WERI-Rb-1 (cell line): Measurements from ENCODE around the gene PCBP4.

Source experiments
- DNase-seq: peaks from one replicate; pipeline ENCODE4 v3.0.0-alpha.2; 2020
- H3K27ac ChIP-seq: fragments of 250-450 bp; sonication (Bioruptor Pico); 2 replicates; pipeline ENCODE4 v1.5.1; 2020; ENCODE audit warnings: mild to moderate bottlenecking, moderate library complexity
- H3K27me3 ChIP-seq: fragments of 250-450 bp; sonication (Bioruptor Pico); 2 replicates; pipeline ENCODE4 v1.5.1; 2021; ENCODE audit warnings: mild to moderate bottlenecking, low read depth, moderate library complexity; ENCODE audit not compliant: insufficient read depth, severe bottlenecking
- H3K36me3 ChIP-seq: fragments of 250-450 bp; sonication (Bioruptor Pico); 2 replicates; pipeline ENCODE4 v1.5.1; 2020; ENCODE audit warnings: mild to moderate bottlenecking, moderate library complexity
- H3K4me3 ChIP-seq: 2 replicates; pipeline ENCODE4 v1.5.1; 2011; ENCODE audit warnings: low read depth, mild to moderate bottlenecking, control low read depth, low read length
- H3K9me3 ChIP-seq: fragments of 250-450 bp; sonication (Bioruptor Pico); 2 replicates; pipeline ENCODE4 v1.5.1; 2021; ENCODE audit warnings: mild to moderate bottlenecking, moderate library complexity; ENCODE audit not compliant: severe bottlenecking
- CTCF ChIP-seq: IDR thresholded peaks from 2 replicates; pipeline ENCODE4 v1.5.1; 2011; ENCODE audit warnings: low read depth, mild to moderate bottlenecking, control low read depth, inconsistent platforms, low read length

Gene PCBP4

DNA sequence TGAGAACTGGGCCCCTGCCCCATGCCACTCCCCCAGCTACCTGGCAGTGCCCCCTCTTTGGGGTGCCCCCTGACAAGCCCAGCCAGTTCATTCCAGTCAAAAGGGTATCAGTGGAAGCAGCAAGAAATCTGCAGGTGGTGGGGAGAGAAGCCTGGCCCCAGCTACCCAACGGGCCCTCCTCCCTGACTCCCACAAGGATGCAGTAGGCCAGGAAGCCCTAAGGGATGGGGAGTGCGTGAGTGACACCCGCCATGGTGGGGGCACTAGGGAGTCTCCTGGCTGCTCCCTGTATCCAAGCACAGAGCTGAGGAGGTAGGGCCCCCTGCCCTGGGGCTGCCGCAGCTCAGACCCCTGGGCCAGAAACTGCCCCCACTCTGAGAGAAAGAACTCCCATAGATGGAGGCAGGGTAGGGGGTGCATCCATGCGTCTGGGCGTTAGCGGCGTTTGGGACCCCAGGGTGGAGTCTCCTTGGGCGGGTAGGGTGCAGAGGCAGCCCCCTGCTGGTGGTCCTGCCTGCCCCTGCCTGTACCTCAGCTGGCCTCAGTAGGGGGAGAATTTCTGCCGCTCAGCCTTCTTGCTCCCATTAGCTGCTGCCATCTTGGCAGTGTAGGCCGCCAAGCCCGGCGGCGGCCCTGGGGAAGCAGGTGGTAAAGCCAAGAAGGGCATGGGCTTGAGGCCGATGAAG is 9.6 kb downstream of the PCBP4 start:
- no peaks in the 10 kb centered on the region for H3K27me3 ChIP-seq
- no peaks in the 10 kb centered on the region for H3K9me3 ChIP-seq
- peaks cover 75% of the 10 kb centered on the region for H3K36me3 ChIP-seq
- TF ChIP-seq CTCF: 0 out of 2 replicates have a peak, but pooled peaks have one; percentile 19
- no peak overlapping the region for H3K4me3 ChIP-seq
- no peak for DNase-seq
- H3K27ac ChIP-seq: no peak overlapping the region; the same call in 1 of the 2 replicates

DNA sequence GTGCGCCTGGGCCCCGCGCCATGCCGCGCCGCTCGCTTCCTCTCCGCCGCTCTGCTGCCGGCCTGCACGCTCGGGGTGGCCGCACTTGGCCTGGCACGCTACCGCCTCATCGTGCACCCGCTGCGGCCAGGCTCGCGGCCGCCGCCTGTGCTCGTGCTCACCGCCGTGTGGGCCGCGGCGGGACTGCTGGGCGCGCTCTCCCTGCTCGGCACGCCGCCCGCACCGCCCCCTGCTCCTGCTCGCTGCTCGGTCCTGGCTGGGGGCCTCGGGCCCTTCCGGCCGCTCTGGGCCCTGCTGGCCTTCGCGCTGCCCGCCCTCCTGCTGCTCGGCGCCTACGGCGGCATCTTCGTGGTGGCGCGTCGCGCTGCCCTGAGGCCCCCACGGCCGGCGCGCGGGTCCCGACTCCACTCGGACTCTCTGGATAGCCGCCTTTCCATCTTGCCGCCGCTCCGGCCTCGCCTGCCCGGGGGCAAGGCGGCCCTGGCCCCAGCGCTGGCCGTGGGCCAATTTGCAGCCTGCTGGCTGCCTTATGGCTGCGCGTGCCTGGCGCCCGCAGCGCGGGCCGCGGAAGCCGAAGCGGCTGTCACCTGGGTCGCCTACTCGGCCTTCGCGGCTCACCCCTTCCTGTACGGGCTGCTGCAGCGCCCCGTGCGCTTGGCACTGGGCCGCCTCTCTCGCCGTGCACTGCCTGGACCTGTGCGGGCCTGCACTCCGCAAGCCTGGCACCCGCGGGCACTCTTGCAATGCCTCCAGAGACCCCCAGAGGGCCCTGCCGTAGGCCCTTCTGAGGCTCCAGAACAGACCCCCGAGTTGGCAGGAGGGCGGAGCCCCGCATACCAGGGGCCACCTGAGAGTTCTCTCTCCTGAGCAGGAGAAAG is 11.1 kb downstream of the PCBP4 start:
- TF ChIP-seq CTCF: peak; percentile 18; the same call in 1 of the 2 replicates
- H3K27me3 ChIP-seq: no peaks in the 10 kb centered on the region
- no peak for DNase-seq
- H3K4me3 ChIP-seq: no peak overlapping the region
- no peak overlapping the region for H3K27ac ChIP-seq
- no peaks in the 10 kb centered on the region for H3K9me3 ChIP-seq
- peaks cover 62% of the 10 kb centered on the region for H3K36me3 ChIP-seq

DNA sequence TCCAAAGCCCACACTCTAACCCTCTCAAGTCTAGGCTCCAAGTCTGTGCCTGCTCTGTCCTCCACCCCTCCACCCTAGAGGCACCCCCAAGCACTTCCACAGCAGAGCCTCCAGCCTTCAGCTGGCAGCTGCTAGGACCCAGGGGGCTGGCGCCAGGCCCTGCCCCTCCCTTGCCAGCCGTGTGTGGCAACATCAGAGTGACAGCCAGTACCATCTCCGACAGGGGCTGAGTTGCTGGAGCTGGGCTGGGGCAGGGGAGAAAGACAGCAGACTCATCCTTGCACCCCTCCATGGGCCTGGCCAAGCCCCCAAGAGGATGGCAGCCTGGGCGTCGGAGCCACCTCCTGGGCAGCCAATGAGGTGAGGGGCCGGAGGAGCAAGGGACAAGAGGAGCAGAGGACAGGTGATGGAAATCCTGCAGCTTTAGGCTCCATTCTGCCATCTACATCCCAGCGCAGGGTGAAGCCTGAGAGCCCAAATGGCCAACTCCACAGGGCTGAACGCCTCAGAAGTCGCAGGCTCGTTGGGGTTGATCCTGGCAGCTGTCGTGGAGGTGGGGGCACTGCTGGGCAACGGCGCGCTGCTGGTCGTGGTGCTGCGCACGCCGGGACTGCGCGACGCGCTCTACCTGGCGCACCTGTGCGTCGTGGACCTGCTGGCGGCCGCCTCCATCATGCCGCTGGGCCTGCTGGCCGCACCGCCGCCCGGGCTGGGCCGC is 11.9 kb downstream of the PCBP4 start, which contains the start of gene GPR62:
GPR62 (plus strand) TSS at position 207 of the 718 bp plus-strand sequence; CDS start at position 479, 272 bp downstream.
- Histone ChIP-seq H3K36me3 (peaks cover 54% of the 10 kb centered on the region), H3K9me3 (no peaks in the 10 kb centered on the region), H3K27me3 (no peaks in the 10 kb centered on the region), H3K4me3 (no peak within 1 kb of the TSS), H3K27ac (peak within 1 kb of the TSS; percentile 64)
- no peak for TF ChIP-seq CTCF
- no peak for DNase-seq

GRCh38 chr3:51954713-51955112 is 12.5 kb downstream of the PCBP4 start:
- Histone ChIP-seq H3K4me3 (no peak overlapping the region), H3K27ac (peak overlapping the region; percentile 64), H3K36me3 (peaks cover 48% of the 10 kb centered on the region)

DNA sequence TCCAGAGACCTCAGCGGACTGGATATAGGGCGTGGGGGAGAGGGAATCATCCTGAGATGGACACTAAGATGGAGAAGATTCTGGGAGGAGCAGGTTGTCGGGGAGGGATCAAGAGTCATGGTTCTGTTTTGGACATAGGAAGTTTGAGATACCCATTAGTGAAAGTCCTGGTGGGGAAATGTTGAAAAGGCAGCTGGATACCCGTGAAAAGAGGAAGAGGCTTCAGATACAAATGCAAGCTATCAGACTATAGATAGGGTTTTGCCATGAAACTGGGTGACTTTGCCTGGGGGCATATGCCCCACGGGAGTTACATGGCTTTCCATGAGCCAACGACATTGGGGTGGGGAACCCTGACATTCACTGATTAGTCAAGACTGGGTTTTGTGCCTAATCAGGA is 13.1 kb downstream of the PCBP4 start:
- peaks cover 42% of the 10 kb centered on the region for H3K36me3 ChIP-seq
- no peak for TF ChIP-seq CTCF
- no peak for DNase-seq
- no peak overlapping the region for H3K4me3 ChIP-seq
- H3K27me3 ChIP-seq: no peaks in the 10 kb centered on the region
- peak overlapping the region; percentile 64 for H3K27ac ChIP-seq
- no peaks in the 10 kb centered on the region for H3K9me3 ChIP-seq

More at GRCh38 chr3:51954713-51955112, 12.5 kb downstream of the PCBP4 start:
- TF ChIP-seq CTCF: no peak
- H3K9me3 ChIP-seq: no peaks in the 10 kb centered on the region
- H3K27me3 ChIP-seq: no peaks in the 10 kb centered on the region
- DNase-seq: no peak
